Fibroblast of villous mesenchyme (primary cell): ENCODE measurements around the gene PCNX1. TPM values are rescaled to one million over a fixed set of nuclear protein-coding genes. Genes with fewer than 3 reads are reported as not detected.
"Not testable (repeated sequence)": the region's sequence is repeated elsewhere in the genome, so short reads cannot be mapped to it uniquely, and the experiment has no call there.

ENCODE experiments used
- DNase-seq: peaks from one replicate; pipeline ENCODE4 v3.0.0-alpha.2; 2010; ENCODE audit warnings: low read depth
- H3K4me3 ChIP-seq: 2 replicates; pipeline ENCODE4 v1.5.1; 2011; ENCODE audit warnings: low read depth, mild to moderate bottlenecking, low read length
- CTCF ChIP-seq: IDR thresholded peaks from 2 replicates; pipeline ENCODE4 v1.5.1; 2012; ENCODE audit warnings: low read depth, mild to moderate bottlenecking, low read length; ENCODE audit not compliant: insufficient read depth
- total RNA-seq: library from RNA; depleted of rRNA; stranded (reverse); fragments of >200 nt; gene quantifications from 2 replicates; pipeline ENCODE4 v1.2.3, GENCODE V29; 2012

Gene PCNX1
- total RNA-seq, 1 donor: 69.5 TPM

GRCh38 chr14:71006200-71006563 is 98.9 kb downstream of the PCNX1 start:
- TF ChIP-seq CTCF: no peak
- no peak overlapping the region for H3K4me3 ChIP-seq
- DNase-seq: no peak

GRCh38 chr14:71011479-71011878 is 104.2 kb downstream of the PCNX1 start:
- H3K4me3 ChIP-seq: no peak overlapping the region
- DNase-seq: no peak

GRCh38 chr14:71012888-71013287 is 105.6 kb downstream of the PCNX1 start:
- TF ChIP-seq CTCF: no peak
- DNase-seq: no peak

More at GRCh38 chr14:71011479-71011878, 104.2 kb downstream of the PCNX1 start:
- TF ChIP-seq CTCF: peak; percentile 32

GRCh38 chr14:71013551-71014192 is 106.4 kb downstream of the PCNX1 start:
- DNase-seq: no peak
- TF ChIP-seq CTCF: no peak
- H3K4me3 ChIP-seq: no peak overlapping the region

More at GRCh38 chr14:71012888-71013287, 105.6 kb downstream of the PCNX1 start:
- no peak overlapping the region for H3K4me3 ChIP-seq

GRCh38 chr14:71019917-71020316 is 112.7 kb downstream of the PCNX1 start:
- not testable (repeated sequence) for DNase-seq

GRCh38 chr14:71021347-71022011 is 114.2 kb downstream of the PCNX1 start:
- H3K4me3 ChIP-seq: no peak overlapping the region
- peak; percentile 90 for DNase-seq

More at GRCh38 chr14:71019917-71020316, 112.7 kb downstream of the PCNX1 start:
- not testable (repeated sequence) for H3K4me3 ChIP-seq

More at GRCh38 chr14:71021347-71022011, 114.2 kb downstream of the PCNX1 start:
- no peak for TF ChIP-seq CTCF
